Measurements from ENCODE around the gene KCNC1. TPM values are rescaled to one million over a fixed set of nuclear protein-coding genes. Genes with fewer than 3 reads are reported as not detected.

KCNC1 gene
- polyA plus RNA-seq, 1 experiment = not detected

DNA sequence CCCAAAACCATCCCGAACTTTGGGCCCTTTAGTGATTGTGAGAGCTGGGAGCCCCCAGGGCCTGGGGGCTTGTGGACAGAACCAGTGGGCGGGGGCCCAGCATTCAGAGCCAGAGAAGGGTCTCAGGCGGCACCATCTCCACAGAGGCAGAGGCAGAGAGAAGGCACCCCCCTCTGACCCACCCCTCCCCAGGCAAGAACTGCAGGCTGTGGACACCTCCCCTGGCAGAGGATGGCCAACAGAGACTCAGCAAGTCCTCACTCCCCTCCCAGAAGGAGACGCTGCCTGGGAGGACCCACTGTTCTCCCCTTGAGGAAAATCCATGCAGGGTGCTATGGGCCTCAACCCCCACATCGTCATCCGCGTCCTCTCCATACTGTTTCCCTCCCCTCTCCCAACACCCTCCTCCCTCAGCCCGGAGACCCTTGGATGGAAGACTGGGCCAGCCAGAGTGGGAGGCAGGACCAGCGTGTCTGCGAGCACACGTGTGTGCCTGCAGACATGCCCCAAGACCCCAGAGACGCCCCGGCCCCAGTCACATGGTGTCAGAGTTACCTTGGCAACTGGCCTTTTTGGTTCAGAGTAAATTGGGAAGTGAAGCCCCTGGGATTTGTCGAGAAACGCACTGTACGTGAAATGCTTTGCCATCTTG lies 42.6 kb downstream of the KCNC1 start:
- H3K36me3 ChIP-seq (ENCODE audit: control insufficient read depth, insufficient read depth, low read length) = no peaks in the 10 kb centered on the region
- TF ChIP-seq, protein P1, sequence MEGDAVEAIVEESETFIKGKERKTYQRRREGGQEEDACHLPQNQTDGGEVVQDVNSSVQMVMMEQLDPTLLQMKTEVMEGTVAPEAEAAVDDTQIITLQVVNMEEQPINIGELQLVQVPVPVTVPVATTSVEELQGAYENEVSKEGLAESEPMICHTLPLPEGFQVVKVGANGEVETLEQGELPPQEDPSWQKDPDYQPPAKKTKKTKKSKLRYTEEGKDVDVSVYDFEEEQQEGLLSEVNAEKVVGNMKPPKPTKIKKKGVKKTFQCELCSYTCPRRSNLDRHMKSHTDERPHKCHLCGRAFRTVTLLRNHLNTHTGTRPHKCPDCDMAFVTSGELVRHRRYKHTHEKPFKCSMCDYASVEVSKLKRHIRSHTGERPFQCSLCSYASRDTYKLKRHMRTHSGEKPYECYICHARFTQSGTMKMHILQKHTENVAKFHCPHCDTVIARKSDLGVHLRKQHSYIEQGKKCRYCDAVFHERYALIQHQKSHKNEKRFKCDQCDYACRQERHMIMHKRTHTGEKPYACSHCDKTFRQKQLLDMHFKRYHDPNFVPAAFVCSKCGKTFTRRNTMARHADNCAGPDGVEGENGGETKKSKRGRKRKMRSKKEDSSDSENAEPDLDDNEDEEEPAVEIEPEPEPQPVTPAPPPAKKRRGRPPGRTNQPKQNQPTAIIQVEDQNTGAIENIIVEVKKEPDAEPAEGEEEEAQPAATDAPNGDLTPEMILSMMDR (IDR thresholded peaks at IDR 0.05; ENCODE audit: insufficient read depth, low read depth, low read length) = no peak
- POLR2A ChIA-PET = no interaction called here
- H3K4me3 ChIP-seq (ENCODE audit: low read depth, low read length) = no peak overlapping the region
- no peaks in the 10 kb centered on the region for H3K27me3 ChIP-seq (ENCODE audit: control insufficient read depth, insufficient read depth, low read length)
- CTCF ChIA-PET = interaction anchor here (0.8 kb wide), 1 partner anchor 202 kb away, joined by 4 read pairs; no protein-coding TSS in a partner anchor
- DNase-seq (ENCODE audit: low read depth) = no peak

DNA sequence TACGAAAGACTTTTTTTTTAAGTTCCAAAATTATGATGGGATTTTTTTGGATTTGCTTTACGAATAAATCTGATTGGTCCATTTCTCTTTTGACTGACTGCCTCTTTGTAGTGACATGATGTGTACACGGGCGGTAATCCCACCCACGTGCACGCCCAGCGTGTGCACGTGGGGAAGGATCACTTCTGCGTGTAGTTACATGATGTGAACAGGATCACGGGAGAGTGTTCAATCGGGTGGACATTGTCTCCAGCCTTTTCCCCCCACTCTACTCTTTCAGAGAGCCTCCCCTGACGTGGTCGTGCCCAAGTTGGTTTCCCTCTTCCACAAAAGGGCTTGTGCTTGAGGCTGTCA lies 43.1 kb downstream of the KCNC1 start:
- H3K27me3 ChIP-seq (ENCODE audit: control insufficient read depth, insufficient read depth, low read length) = no peaks in the 10 kb centered on the region
- TF ChIP-seq, protein P1 (IDR thresholded peaks at IDR 0.05; ENCODE audit: insufficient read depth, low read depth, low read length) = no peak
- H3K4me3 ChIP-seq (ENCODE audit: low read depth, low read length) = no peak overlapping the region
- DNase-seq (ENCODE audit: low read depth) = no peak
- ChIA-PET POLR2A (no interaction called here), CTCF (interaction anchor here (1.8 kb wide), 1 partner anchor 201 kb away, joined by 8 read pairs; no protein-coding TSS in a partner anchor)
- no peaks in the 10 kb centered on the region for H3K36me3 ChIP-seq (ENCODE audit: control insufficient read depth, insufficient read depth, low read length)

DNA sequence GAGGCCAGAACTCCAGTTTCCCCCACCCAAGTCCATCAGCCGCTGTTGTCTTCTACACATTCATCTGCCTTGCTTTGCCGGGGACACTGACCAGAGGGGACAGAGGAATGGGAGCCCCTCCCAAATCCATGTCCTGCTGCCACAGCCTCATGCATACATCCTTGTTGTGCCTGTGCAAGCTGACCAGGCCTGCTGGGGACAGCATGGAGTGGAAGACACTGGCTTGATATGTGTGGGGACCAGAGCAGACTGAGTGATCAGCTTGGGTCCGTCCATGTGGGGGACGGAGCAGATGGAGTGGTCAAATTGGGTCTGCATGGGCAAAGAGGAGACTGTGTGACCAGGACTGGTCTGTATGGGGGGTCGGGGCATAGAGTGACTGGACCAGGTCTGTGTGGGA lies 43.8 kb downstream of the KCNC1 start:
- TF ChIP-seq, protein P1 (IDR thresholded peaks at IDR 0.05; ENCODE audit: insufficient read depth, low read depth, low read length) = no peak
- CTCF ChIA-PET = interaction anchor here (1.8 kb wide), 1 partner anchor 200 kb away, joined by 8 read pairs; no protein-coding TSS in a partner anchor
- POLR2A ChIA-PET = no interaction called here
- H3K36me3 ChIP-seq (ENCODE audit: control insufficient read depth, insufficient read depth, low read length) = no peaks in the 10 kb centered on the region
- H3K4me3 ChIP-seq (ENCODE audit: low read depth, low read length) = no peak overlapping the region
- DNase-seq (ENCODE audit: low read depth) = no peak
- no peaks in the 10 kb centered on the region for H3K27me3 ChIP-seq (ENCODE audit: control insufficient read depth, insufficient read depth, low read length)

DNA sequence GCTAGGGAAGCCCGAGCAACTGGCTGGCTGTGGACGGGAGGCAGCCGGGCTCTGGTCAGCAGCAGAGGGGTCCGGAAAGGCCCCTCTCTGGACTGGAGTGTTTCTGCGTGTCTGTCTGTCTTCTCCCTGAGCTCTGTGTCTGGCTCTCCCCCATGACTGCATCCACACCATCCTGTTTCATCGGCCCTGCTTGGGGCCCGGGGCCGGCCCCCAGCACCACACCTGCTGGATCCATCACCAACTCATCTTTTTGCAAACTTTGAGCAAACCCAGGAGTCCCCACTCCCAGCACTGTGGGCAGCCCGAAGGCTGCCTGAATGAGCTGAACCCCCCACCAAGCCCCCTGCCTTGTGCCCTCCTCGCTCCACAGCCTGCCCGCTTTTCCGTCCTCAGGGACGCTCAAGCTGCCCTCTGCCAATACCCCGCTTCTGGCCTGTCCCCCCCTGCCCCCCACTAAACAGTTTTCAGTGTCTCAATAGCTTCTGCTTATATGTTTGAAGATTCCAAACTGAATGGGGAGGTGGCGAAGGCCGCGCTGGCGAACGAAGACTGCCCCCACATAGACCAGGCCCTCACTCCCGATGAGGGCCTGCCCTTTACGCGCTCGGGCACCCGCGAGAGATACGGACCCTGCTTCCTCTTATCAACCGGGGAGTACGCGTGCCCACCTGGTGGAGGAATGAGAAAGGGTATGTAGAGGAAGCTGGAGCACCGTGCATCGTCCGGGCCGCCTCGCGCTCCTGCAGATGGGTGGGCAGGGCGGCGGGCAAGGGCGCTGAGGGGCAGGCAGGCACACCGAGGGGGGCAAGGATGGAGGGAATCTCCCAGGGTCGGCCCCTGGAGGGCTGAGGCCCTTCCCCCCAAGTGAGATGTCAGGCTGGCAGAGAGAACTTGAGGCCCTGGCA lies 44.6 kb downstream of the KCNC1 start:
- ChIA-PET POLR2A (no interaction called here), CTCF (interaction anchor here (0.5 to 1.8 kb wide), 2 partner anchors 200 to 395 kb away, joined by 3 to 8 read pairs; no protein-coding TSS in a partner anchor)
- TF ChIP-seq, protein P1 (IDR thresholded peaks at IDR 0.05; ENCODE audit: insufficient read depth, low read depth, low read length) = no peak
- H3K36me3 ChIP-seq (ENCODE audit: control insufficient read depth, insufficient read depth, low read length) = no peaks in the 10 kb centered on the region
- no peak for DNase-seq (ENCODE audit: low read depth)
- no peak overlapping the region for H3K4me3 ChIP-seq (ENCODE audit: low read depth, low read length)
- no peaks in the 10 kb centered on the region for H3K27me3 ChIP-seq (ENCODE audit: control insufficient read depth, insufficient read depth, low read length)

DNA sequence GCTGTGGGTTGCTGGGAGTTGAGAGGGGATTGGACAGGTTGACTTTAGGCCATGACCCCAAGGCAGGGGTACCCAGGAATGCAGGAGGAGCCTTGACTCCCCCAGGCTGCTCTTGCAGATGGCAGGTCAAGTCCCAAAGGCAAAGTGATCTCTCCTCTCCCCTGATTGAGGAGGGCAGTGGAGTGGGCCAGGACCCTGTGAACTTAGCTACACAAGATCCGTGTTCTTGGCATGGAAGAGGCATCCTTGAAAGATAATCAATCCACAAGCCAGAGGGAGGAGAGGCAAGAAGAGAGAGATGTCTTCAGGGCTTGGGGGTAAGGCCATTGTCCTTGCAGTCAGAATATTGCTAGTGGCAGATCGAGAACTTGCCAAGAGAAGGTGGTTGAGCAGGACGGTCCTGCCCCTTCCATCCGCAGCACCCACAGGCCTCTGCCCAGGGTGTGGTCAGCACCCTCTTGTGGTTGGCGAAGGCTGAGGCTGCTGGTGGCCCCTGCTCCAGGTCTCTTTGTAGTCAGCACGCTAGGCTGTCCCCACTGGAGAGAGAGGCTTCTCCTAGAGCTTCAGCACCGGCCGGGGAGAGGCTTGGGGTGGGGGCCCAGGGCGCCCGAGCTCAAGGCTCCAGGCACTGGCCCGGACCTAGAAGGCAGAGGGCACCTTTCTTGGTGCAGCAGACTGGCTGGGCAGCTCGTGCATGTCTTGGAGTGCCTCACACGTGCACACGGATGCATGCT lies 45.4 kb downstream of the KCNC1 start:
- TF ChIP-seq, protein P1 (IDR thresholded peaks at IDR 0.05; ENCODE audit: insufficient read depth, low read depth, low read length) = no peak
- Histone ChIP-seq H3K36me3 (ENCODE audit: control insufficient read depth, insufficient read depth, low read length) (no peaks in the 10 kb centered on the region), H3K27me3 (ENCODE audit: control insufficient read depth, insufficient read depth, low read length) (no peaks in the 10 kb centered on the region), H3K4me3 (ENCODE audit: low read depth, low read length) (no peak overlapping the region)
- ChIA-PET CTCF (no interaction called here), POLR2A (no interaction called here)
- no peak for DNase-seq (ENCODE audit: low read depth)
